HL-60/S4 treated with retinoic acid at 250 ng/mL for 4 days and 3 days (cell line): ENCODE measurements around the gene AKAP9.
"Not testable (repeated sequence)": the region's sequence is repeated elsewhere in the genome, so short reads cannot be mapped to it uniquely, and the experiment has no call there.

ENCODE experiments used
- in situ Hi-C: fragments of 300-500 bp; cut with MboI; formaldehyde crosslinking; loops from 2 replicates; pipeline ENCODE4 v1.7.0; 2022; ENCODE audit warnings: low sequenced_read_pairs

Gene AKAP9

GRCh38 chr7:92131764-92132330 is 191.2 kb downstream of the AKAP9 start:
- in situ Hi-C loops: no loop called here

DNA sequence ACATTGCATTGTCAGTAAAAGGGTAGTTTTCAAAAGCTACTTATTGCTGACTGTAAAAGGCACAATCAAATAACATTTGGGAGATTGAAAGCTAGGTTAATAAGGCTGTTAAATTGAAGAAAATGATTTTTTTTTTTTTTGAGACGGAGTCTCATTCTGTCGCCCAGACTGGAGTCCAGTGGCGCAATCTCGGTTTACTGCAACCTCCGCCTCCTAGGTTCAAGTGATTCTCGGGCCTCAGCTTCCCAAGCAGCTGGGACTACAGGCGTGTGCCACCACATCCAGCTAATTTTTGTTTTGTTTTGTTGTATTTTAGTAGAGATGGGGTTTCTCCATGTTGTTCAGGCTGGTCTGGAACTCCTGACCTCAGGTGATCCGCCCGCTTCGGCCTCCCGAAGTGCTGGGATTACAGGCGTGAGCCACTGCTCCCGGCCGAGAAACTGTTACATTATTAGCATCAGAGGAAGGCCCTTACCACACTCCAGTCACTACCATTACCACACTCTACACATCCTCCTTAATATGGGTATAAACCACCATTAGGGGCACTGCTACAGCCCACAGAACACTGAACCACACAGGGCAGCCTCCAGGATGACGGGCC is 192.6 kb downstream of the AKAP9 start:
- in situ Hi-C loops: no loop called here

- in situ Hi-C loops: no loop called here
These were observed 193.1 kb downstream of the AKAP9 start for GRCh38 chr7:92133737-92134270.

DNA sequence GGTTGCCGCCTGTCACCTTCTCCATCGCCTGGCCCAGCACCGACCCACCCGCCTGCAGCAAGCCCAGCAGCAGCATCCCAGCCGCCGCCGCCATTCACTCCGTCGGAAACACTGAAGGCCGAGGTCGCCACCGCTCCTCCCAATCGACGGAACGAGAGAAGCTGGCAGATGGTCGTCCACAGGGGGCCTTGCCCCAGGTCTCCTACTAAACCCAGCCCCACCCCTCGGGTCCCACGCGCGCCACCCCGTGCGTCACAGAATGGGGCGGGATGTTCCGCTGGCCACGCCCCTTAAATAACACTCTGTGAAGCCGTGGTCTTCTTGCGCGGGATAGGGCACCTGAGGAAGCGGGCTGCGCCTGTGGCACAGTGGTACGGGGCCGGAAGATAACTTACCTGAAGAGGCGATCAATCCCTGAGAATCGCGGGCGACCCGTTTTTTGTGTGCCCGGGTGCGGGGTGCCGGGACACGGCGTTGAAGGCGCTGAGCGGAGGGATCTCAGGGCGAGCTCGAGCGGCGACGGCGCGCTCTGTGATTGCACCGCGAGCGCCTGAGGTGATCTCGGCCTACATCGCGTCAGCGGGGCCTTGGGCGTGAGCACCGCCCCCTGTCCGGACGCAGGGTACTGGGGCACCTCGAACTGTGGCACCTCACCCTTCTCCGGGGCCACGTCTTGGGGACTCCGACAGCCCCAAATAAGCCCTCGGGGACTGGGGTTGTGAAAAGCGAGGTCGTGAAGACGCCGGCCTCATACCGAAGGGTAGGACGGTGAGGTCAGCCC is 193.8 kb downstream of the AKAP9 start, which contains the start of gene CYP51A1:
Gene CYP51A1 (minus strand): TSS at position 207 of the 781 bp plus-strand sequence. CDS start 113 bp downstream, at position 94.
- in situ Hi-C loops: no loop called here

DNA sequence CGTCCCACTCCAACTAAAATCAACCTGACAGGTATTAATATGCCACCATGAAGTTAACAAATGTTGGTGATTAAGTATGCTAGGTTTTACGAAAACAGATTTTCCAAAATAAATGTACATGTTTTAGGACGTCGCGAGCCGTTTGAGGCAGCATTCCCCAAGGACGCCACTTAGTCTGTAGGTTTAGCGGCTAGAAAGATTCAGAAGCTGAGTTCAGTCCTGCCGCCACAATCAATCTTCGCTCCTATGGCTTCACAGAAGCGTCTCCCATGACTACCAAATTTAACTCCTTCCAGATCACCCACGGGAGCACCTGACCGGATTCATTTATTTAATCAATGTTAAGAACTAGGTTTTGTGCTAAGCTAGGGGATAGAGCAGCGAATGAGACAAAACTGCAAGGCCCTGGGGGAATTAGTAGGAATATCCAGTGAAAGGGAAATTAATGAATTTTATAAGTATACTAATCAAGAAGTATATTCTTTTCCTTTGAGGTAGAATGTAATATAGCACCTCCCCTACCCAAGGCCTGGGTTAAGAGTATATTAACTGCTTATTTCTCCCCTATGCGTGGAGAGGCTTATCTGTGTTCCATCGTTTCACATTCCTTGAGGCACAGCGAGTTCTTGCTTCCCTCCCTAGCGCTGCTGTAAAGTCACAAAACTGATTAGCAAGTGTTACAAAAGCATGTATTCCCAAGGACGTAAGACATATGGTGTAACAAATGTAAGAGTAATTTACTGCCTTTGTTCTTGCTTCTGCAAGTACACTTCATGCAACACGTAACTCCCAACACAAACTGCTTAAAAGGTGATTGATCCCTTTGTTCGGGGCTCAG is 194.6 kb downstream of the AKAP9 start:
- in situ Hi-C loops: no loop called here

- in situ Hi-C loops: no loop called here
These were observed 196.9 kb downstream of the AKAP9 start for GRCh38 chr7:92137557-92137956.

- in situ Hi-C loops: no loop called here
These were observed 200.5 kb downstream of the AKAP9 start for GRCh38 chr7:92141161-92141560.

DNA sequence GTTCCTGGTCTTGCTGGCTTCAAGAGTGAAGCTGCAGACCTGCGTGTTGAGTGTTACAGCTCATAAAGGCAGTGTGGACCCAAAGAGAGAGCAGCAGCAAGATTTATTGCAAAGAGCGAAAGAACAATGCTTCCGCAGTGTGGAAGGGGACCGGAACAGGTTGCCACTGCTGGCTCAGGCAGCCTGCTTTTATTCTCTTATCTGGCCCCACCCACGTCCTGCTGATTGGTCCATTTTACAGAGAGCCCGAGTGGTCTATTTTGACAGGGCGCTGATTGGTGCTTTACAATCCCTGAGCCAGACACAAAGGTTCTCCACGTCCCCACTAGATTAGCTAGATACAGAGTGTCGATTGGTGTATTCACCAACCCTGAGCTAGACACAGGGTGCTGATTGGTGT is 202.1 kb downstream of the AKAP9 start:
- in situ Hi-C loops: not testable (repeated sequence)

GRCh38 chr7:92143192-92143880 is 202.7 kb downstream of the AKAP9 start:
- in situ Hi-C loops: not testable (repeated sequence)

GRCh38 chr7:92149736-92150239 is 209.1 kb downstream of the AKAP9 start:
- in situ Hi-C loops: no loop called here

DNA sequence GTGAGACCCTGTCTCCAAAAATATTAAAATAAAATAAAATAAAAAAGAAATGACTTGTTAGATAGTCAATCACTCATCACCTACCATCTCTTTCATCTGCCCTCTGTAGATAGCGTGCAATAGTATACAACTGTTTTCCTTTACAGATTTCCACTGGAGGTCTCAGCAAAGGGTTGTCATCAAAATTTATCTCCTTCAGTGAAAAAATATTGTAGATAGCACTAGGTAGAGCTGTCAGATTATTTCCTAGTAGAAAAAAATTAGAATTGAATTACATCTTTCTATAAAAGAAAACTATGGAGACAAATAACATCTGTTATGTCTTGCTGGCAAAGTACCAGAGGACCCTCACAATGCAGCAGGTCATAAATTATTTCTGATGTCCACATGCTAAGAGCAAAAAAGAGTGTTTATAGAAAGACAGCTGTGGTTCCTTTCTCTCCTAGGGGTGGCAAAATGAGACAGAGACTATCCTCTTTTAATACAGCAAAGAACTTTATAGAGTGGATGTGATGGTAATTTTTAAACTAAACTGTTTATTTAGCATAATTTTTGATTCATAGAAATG is 209.9 kb downstream of the AKAP9 start:
- in situ Hi-C loops: no loop called here

DNA sequence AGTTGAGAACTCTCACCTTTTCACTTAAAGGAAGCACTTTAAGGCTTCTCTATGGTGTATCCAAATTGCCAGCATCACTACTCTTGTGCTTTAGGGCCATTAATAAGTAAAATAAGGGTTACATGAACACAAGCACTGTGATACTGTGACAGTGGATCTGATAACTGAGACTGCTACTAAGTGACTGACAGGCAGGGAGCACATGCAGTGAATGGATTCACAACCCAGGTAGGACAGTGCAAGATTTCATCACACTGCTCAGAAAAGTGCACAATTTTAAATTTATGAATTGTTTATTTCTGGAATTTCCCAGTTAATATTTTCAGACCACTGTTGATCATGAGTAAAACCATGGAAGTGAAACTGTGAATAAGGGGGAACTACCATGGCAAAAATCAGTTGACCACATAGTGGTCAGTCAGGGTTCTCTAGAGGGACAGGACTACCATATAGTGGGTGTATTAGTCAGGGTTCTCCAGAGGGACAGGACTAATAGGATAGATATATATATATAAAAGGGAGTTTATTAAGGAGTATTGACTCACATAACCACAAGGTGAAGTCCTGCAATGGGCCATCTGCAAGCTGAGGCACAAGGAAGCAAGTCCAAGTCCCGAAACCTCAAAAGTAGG is 214.6 kb downstream of the AKAP9 start:
- in situ Hi-C loops: no loop called here

DNA sequence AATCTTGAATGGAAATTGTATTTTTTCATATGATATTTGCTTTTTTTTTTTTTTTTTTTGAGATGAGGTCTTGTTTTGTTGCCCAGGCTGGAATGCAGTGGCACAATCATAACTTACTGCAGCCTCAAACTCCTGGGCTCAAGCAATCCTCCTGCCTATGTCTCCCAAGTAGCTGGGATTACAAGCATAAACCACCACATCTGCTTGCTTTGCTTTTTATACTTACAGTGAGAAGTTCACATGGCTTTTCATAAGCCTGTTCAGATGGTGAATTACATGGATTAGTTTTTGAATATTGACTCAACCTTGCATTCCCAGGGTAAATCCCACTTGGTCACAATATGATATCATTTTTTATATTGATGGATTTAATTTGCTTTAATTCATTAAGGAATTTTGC is 216.3 kb downstream of the AKAP9 start:
- in situ Hi-C loops: no loop called here

DNA sequence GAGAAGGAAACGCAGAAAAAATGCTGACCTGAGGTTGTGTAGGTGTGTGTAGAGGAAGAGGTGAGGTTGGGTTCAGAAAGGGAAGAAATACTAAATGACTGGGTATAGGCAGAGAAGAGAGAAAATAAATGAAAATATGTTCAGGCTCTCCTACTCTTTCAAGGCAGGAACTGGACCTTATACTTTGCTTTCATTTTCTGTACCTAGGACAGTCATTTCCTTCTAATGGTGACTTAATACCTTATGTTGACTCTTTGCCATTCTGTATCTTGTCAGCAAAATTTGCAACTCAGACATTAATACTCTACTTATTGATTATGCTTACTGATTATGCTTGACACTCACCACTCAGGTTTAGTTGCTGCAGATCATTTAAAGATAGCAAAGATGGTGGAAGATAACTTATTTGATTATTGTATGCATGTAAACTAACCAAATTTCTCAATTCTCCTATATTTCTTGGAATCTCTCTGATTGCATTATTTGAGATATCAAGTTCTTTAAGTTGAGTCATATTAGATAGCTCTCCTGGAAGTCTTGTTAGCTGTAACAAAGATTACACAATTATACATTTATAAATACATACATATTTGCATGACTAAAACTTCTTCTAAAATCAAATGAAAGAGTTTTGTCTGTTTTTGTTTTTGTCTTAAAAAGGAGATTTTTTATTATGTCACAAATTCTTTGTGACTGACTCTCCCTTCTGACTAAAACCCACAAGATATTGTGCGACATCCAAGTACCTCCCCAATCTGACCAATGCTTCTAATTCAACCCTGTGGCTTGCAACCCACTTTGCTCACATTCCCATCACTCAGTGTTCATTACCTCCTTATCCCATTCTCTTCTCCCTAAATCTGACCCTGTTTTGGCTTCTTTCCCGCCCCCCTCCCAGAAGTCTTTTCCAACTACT is 218.3 kb downstream of the AKAP9 start:
- in situ Hi-C loops: no loop called here
